HL-60 (cell line): ENCODE results near the gene ALK.

ENCODE experiments used
- DNase-seq, 2 experiments: peaks; one replicate each; pipeline ENCODE4 v3.0.0-alpha.2; 2010 to 2020; ENCODE audit warnings: low read depth in 1 of 2, low spot score in 1 of 2
- H3K27ac ChIP-seq: fragments of 250-450 bp; sonication (Bioruptor Pico); replicated peaks from 2 replicates; pipeline ENCODE4 v1.5.1; 2020; ENCODE audit warnings: mild to moderate bottlenecking, moderate library complexity
- H3K27me3 ChIP-seq: fragments of 250-450 bp; sonication (Bioruptor Pico); 2 replicates; pipeline ENCODE4 v1.5.1; 2021; ENCODE audit warnings: mild to moderate bottlenecking, moderate library complexity; ENCODE audit not compliant: insufficient read depth, poor library complexity, severe bottlenecking
- H3K4me3 ChIP-seq: replicated peaks from 2 replicates; pipeline ENCODE4 v1.5.1; 2011; ENCODE audit warnings: mild to moderate bottlenecking, control low read depth, low read length; ENCODE audit not compliant: insufficient read depth
- GABPA ChIP-seq: IDR thresholded peaks from 2 replicates; pipeline ENCODE4 v1.6.1; 2012; ENCODE audit warnings: low read depth
- POLR2AphosphoS5 ChIP-seq: IDR thresholded peaks from 2 replicates; pipeline ENCODE4 v1.6.1; 2012; ENCODE audit warnings: low read depth
- SPI1 ChIP-seq: IDR thresholded peaks from 2 replicates; pipeline ENCODE4 v1.6.1; 2012; ENCODE audit warnings: low read depth, mild to moderate bottlenecking, borderline replicate concordance
- TF ChIP-seq, protein P1 (sequence below): IDR thresholded peaks from 2 replicates; pipeline ENCODE4 v1.6.1; 2012; ENCODE audit warnings: low read depth; ENCODE audit not compliant: insufficient replicate concordance
- TF ChIP-seq, protein P2 (sequence below): IDR thresholded peaks from one replicate; pipeline ENCODE4 v1.5.1; 2011; ENCODE audit warnings: low read length, control low read depth, inconsistent platforms; ENCODE audit not compliant: insufficient read depth

The ALK gene

DNA sequence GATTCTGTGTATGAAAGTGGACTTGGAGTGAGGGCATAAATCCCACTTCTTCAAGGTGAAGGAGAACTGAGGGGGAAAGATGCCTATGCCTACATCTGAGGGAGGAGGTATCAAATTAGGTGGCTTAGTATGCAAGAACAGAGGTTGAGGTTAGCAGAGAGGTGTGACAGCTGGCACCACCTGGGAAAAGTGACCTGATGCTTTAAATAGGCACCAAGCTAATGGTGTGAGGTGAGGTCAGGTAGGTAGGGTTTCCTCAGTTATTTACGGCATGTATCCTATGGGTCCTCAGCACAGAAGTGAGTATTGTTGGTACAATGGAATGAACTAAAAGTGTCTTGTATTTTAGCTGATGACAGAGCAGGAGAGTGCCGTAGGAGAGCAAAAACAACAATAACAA lies 439.0 kb downstream of the ALK start:
- H3K27me3 ChIP-seq = peaks cover 2% of the 10 kb centered on the region
- TF ChIP-seq, protein P1, sequence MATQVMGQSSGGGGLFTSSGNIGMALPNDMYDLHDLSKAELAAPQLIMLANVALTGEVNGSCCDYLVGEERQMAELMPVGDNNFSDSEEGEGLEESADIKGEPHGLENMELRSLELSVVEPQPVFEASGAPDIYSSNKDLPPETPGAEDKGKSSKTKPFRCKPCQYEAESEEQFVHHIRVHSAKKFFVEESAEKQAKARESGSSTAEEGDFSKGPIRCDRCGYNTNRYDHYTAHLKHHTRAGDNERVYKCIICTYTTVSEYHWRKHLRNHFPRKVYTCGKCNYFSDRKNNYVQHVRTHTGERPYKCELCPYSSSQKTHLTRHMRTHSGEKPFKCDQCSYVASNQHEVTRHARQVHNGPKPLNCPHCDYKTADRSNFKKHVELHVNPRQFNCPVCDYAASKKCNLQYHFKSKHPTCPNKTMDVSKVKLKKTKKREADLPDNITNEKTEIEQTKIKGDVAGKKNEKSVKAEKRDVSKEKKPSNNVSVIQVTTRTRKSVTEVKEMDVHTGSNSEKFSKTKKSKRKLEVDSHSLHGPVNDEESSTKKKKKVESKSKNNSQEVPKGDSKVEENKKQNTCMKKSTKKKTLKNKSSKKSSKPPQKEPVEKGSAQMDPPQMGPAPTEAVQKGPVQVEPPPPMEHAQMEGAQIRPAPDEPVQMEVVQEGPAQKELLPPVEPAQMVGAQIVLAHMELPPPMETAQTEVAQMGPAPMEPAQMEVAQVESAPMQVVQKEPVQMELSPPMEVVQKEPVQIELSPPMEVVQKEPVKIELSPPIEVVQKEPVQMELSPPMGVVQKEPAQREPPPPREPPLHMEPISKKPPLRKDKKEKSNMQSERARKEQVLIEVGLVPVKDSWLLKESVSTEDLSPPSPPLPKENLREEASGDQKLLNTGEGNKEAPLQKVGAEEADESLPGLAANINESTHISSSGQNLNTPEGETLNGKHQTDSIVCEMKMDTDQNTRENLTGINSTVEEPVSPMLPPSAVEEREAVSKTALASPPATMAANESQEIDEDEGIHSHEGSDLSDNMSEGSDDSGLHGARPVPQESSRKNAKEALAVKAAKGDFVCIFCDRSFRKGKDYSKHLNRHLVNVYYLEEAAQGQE = no peak
- TF ChIP-seq POLR2AphosphoS5 = no peak
- no peak for DNase-seq
- H3K27ac ChIP-seq = no peak overlapping the region
- no peak overlapping the region for H3K4me3 ChIP-seq

GRCh38 chr2:29481313-29481712 lies 440.1 kb downstream of the ALK start:
- peaks cover 2% of the 10 kb centered on the region for H3K27me3 ChIP-seq
- TF ChIP-seq, protein P2, sequence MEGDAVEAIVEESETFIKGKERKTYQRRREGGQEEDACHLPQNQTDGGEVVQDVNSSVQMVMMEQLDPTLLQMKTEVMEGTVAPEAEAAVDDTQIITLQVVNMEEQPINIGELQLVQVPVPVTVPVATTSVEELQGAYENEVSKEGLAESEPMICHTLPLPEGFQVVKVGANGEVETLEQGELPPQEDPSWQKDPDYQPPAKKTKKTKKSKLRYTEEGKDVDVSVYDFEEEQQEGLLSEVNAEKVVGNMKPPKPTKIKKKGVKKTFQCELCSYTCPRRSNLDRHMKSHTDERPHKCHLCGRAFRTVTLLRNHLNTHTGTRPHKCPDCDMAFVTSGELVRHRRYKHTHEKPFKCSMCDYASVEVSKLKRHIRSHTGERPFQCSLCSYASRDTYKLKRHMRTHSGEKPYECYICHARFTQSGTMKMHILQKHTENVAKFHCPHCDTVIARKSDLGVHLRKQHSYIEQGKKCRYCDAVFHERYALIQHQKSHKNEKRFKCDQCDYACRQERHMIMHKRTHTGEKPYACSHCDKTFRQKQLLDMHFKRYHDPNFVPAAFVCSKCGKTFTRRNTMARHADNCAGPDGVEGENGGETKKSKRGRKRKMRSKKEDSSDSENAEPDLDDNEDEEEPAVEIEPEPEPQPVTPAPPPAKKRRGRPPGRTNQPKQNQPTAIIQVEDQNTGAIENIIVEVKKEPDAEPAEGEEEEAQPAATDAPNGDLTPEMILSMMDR = no peak
- TF ChIP-seq POLR2AphosphoS5 = no peak
- no peak for TF ChIP-seq GABPA
- no peak for TF ChIP-seq SPI1
- TF ChIP-seq, protein P1 = no peak
- DNase-seq = no peak
- no peak overlapping the region for H3K27ac ChIP-seq
- no peak overlapping the region for H3K4me3 ChIP-seq

DNA sequence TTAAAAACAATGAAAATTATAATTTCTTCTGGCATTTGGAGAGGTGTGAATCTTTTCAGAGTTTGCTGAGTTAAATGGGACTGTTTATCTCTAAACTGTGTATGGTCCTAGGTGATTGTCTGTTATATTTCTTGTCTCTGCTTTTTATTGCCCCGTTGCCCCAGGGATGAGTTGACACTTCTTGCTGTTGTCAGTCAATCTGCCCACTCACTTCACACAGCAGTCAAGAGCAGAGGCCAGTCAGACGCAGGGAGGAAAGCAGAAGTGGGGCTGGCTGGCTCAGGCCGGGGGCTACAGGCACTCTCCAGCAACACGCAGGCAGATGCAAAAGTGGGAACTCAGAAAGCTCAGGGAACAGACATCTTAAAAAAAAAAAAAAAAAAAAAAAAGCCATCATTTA lies 441.0 kb downstream of the ALK start:
- Histone ChIP-seq H3K4me3 (no peak overlapping the region), H3K27ac (no peak overlapping the region), H3K27me3 (peaks cover 2% of the 10 kb centered on the region)
- DNase-seq = peak in 1 of 2 experiments; percentile 64
- TF ChIP-seq SPI1 (peak; percentile 86; the same call in 1 of the 2 replicates), POLR2AphosphoS5 (no peak)

- no peak overlapping the region for H3K4me3 ChIP-seq
- no peak for TF ChIP-seq GABPA
- TF ChIP-seq SPI1 = no peak
- TF ChIP-seq, protein P1 = no peak
- TF ChIP-seq, protein P2 = no peak
- TF ChIP-seq POLR2AphosphoS5 = no peak
- H3K27ac ChIP-seq = no peak overlapping the region
- no peaks in the 10 kb centered on the region for H3K27me3 ChIP-seq
- DNase-seq = no peak
Observed at GRCh38 chr2:29479401-29479800, 442.0 kb downstream of the ALK start.
